G401.6 (cell line): ENCODE results near the gene CDA.

ENCODE experiments used
- FAIRE-seq: peaks from 2 replicates; lab custom pipeline; 2012; peaks lifted over from hg19 to GRCh38; lab: Jason Lieb, UNC

CDA gene

DNA sequence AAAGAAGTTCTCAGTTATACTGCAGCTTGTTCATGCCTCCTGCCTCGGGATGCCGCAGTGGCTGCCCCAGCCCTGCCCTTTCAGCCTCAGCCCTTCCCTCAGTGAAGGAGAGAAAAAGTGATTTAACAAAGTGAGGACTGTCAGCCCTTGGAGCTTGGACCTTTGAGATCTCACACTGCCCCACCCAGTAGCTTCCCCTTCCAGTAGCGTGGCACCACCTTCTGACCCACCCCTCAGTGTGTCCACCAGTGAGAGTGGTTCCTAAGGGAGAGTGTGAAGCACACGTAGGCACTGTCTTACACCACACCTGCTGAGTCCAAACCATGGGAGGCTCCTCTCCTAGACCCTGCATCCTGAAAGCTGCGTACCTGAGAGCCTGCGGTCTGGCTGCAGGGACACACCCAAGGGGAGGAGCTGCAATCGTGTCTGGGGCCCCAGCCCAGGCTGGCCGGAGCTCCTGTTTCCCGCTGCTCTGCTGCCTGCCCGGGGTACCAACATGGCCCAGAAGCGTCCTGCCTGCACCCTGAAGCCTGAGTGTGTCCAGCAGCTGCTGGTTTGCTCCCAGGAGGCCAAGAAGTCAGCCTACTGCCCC is at the start of gene CDA:
Gene CDA, plus strand, starts transcription at position 464 of the 592 bp plus-strand sequence. Its CDS starts 33 bp downstream, at position 497.
- no peak for FAIRE-seq

DNA sequence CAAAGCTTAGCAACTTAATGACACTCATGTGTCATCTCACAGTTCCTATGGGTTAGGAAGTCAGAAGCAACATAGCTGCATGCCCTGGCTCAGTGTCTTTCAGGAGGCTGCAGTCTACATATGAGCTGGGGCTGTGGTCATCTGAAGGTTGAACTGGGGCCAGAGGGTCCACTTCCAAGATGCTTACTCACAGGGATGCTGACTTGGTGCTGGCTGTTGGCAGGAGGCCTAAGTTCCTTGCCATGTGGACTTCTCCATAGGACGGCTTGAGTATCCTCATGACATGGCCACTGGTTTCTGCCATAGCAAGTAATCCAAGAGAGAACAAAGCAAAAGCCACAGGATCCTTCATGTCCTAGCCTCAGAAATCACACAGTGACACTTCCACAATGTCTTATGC is 48.6 kb upstream of the CDA start:
- no peak for FAIRE-seq

GRCh38 chr1:20546637-20547036 is 42.3 kb upstream of the CDA start:
- no peak for FAIRE-seq

DNA sequence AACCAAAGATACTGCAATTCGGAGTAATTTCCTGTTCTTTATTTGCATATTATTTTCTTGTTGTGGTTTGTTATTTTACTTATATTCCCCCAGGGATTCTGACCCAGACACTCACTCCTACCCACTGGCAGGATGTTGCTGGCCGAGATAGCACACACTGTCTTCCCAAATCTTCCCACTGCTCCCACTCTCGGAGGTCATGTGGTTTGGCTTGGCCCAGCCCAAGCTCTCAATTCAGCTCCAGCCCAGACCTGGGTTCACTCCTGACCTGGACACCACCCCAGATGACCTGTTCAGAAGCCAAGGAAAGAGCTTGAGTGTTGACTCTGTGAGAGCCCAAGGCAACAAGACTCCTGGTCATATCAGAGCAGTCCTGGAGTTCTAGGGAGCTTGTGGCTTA is 37.7 kb upstream of the CDA start:
- FAIRE-seq: no peak

DNA sequence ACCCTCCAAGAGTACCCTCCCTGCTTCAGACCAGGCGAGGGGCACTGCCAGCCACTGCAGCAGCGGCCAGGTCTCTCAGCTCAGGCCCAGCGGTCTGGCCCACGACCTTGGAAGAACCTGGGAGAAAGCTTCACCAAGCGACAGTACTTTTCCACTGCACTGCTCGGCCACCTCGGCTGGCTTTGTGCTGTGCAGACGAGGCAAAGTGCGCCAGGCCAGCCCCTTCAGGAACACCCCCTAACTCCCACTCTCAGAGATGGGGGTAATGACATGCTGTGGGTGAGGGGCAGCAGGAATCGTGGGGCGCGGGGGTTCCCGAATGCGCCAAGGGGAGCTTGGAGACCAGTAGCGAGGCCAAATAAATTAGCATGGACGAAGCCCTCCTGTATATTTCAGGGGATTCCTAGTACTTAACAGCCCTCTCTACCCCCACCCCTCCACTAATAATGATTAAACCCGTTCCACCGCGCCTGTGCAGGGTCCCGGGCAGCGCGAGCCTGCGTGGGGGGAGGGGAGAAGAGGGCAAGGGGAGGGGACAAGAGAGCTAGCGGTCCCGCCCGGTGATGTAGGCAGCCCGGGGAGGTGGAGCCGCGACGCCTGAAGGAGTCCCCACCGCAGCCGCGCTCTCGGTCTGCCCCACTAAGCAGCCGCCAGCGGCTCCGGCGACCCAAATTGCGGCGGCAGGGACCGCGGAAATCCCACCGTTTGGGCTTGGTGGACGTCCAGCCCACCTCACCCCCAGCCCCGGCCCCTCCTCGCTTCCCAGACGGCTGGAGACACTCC is 36.8 kb upstream of the CDA start, which contains the start of gene FAM43B:
Gene FAM43B, plus strand, starts transcription at position 629 of the 783 bp plus-strand sequence. CDS start 401 bp downstream, outside the sequence.
- no peak for FAIRE-seq

DNA sequence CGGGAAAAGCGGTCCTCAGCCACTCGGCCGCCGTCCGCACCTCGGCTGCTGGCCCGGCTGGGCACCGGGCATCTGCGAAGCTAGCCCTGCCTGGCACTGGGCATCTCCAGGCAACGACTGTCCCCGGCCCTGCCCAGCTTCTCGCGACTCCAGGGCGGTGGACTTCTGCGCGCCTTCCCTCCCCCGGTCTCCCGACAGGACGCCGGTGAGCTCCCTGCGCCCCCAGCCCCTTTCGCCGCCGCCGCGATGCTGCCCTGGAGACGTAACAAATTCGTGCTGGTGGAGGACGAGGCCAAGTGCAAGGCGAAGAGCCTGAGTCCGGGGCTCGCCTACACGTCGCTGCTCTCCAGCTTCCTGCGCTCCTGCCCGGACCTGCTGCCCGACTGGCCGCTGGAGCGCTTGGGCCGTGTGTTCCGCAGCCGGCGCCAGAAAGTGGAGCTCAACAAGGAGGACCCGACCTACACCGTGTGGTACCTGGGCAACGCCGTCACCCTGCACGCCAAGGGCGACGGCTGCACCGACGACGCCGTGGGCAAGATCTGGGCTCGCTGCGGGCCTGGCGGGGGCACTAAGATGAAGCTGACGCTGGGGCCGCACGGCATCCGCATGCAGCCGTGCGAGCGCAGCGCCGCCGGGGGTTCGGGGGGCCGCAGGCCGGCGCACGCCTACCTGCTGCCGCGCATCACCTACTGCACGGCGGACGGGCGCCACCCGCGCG is 36.0 kb upstream of the CDA start:
- no peak for FAIRE-seq

DNA sequence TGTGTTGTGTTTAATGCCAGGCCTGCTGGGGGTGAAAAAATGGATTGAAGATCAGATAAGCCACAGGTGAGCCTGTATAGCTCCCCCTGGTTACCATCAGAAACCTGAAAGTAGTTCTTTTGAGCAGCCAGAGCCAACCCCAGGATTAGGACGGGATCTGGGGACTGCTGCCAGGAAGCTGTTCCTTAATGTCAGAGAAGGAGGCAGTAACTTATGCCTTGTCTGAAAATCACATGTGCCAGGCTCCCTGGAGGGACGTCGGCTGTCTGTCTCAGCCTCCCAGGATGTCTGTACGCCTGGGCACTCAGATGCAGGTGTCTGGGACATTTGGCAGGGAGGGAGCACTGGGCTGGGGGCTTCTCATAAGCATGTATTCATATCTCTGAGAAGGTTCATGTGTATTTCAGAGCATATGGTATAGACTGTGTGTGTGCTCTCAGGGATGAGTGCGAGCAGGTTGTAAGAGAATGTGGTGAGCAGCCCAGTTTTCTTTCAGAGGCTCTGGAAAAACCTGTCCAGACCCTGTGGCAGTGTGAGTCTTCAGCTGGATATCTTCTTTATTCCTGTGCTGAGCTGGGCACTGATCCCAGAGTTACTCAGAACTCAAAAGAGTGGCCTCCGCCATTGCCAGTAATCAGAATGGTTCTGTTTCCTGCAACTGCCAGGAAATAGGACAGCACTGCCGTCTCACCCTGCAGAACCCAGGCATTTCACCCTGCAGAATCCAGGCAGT is 33.7 kb upstream of the CDA start:
- no peak for FAIRE-seq

- FAIRE-seq: no peak
Measured at GRCh38 chr1:20555758-20556120, 33.2 kb upstream of the CDA start.

DNA sequence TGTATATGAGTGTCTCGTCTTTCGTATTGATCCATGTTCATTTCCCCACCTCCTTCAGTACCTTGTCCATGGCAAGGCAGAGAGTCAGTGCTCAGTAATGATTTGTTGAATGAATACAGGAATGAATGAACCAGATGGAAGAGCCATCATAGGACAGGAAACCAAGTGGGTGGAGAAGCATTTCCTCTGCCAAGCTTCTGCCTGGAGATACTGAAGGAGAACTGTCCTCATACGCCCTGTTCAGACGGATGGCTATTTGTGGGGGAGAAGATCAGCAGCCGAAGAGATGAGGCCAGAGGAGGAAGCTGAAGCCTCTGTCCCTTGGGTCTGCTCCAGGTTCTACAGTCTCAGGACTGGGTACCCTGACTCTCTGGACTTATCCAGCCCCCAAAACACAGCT is 30.7 kb upstream of the CDA start:
- no peak for FAIRE-seq

DNA sequence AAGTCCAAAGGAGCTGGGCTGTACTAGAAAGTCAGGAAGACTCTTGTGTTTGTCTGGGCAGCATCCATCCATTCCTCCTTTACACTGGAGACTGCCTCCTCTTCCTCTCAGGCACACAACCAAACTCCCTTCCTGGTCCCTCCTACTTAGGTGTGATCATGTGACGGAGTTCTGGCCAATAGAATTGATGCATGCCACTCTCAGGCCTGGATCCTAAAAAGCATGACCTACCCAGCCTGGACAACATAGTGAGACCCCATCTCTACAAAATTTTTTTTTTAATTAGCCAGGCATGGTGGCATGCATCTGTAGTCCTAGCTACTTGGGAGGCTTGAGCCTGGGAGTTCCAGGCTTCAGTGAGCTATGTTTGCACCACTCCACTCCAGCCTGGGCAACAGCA is 27.9 kb upstream of the CDA start:
- no peak for FAIRE-seq

GRCh38 chr1:20565234-20565633 is 23.7 kb upstream of the CDA start:
- no peak for FAIRE-seq

DNA sequence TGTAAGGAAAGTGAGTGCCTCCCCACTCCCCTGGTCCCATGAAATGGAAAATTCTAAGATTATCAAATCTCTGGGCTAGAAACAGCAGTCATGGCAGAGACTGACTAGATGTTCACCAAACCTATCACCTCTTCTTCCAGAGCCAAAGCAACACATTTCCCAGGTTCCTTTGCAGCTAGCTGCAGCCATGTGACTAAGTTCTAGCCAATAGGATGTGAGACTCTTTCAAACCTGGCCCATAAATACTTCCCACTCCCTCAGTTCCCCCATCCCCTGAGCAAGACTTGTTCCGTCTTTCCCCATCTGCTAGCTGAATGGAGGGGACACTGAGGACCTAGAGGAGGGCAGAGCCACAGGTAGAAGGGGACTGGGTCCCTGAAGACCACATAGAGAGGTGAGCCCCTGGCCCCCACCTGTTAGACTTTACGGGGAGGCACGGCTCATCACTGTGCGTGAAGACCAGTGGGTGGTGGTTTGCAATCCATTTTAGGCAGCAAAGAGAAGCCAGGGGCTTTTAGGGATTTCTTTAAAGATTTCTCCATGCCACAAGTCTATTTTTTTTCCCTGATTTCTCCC is 19.3 kb upstream of the CDA start:
- FAIRE-seq: no peak

GRCh38 chr1:20571427-20571826 is 17.5 kb upstream of the CDA start:
- no peak for FAIRE-seq

- no peak for FAIRE-seq
Measured at GRCh38 chr1:20573987-20574386, 14.9 kb upstream of the CDA start.

GRCh38 chr1:20574686-20575540 is 14.0 kb upstream of the CDA start:
- no peak for FAIRE-seq

DNA sequence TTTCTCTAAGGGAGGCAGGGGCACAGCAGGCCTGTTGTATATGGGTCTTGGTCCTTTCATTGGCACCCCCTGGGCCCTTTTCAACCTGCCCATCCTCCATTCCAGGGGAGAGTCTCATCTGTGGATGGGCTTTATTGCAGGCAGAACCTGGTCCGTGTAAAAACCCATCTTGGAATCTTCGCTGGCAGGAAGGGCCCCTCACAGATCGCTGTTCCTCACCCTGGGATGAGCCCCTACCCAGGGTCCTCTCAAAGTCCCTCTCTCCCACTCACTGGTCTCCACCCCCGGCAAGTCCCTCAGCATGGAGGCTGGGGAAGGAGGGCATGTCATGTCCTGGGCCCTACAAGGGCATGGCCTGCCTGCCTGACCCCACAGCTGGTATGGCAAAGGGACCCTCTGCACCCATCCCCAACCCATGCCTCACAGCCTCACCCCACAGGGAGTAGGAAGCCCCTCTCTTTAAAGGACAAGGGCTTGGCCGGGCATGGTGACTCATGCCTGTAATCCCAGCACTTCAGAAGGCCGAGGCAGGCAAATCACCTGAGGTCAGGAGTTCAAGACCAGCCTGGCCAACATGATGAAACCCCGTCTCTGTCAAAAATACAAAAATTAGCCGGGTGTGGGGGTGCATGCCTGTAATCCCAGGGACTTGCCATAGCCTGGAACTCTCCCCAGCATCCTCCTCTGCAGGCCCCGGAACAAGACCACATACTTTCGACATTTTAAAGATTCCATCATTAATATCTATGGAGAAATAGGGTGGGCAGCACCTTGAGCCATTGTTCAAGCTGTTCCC is 13.2 kb upstream of the CDA start:
- FAIRE-seq: no peak

DNA sequence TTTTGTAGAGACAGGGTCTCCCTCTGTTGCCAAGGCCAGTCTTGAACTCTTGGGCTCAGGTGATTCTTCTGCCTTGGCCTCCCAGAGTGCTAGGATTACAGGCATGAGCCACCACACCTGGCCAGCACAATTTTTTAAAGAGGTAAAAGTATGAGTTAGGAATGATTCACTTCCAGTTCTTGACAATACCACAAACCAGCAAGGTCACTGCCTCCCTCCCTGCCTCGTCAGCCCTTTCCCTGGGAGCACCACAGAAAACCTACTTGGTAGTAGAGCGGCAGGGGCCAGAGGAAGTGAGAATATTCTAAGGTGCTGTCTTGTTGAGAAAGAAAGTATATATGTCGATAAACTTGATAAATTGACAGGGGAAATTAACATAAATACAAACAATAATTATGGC is 10.8 kb upstream of the CDA start:
- no peak for FAIRE-seq

DNA sequence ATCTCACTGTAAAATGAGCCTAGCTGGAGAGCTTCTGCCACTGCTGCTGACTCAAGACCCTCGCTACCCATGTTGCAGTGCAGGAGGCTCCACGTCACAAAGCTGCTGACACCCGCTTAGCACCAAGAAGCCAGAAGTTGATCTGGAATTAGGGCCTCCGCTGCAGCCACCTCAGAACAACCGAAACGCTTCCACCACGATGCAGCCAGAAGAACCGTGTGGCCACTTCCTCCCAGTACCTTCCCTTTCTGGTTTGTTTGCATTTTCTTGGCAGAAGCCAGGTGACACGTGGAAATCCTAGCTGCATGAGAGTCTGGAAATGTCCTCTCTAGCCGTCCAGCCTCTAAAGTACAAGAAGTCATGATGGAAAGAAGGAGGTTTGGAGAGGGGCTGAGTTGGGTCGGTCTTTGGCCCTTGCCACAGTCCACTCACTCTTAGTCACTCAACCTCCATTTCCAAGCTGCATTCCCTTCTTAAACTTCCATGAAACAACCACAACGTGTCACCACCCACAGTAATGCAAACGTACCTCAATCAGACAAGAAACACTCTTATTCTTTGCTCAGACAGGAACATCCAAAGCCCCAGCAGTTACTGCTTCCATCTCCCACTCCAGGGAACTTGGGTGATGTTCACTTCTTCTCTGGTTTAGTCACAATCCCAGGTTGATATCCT is 10.0 kb upstream of the CDA start:
- no peak for FAIRE-seq

- no peak for FAIRE-seq
Measured at GRCh38 chr1:20584890-20585289, 4.0 kb upstream of the CDA start.
